ENCODE measurements around the gene OCA2. TPM values are rescaled to one million over a fixed set of nuclear protein-coding genes. Genes with fewer than 3 reads are reported as not detected.

OCA2 gene
- total and polyA plus RNA-seq, 2 of the 13 experiments (the other 11 are each of a cell fraction or from before 2014, with no cell fraction given), result 0.02 to 0.05 TPM

GRCh38 chr15:27939246-27939645 lies 159.9 kb downstream of the OCA2 start:
- 2% methylated on average over 2 of the region's 2 CpGs for WGBS (ENCODE audit: low lambda C conversion rate)

GRCh38 chr15:27937851-27938250 lies 161.3 kb downstream of the OCA2 start:
- ChIA-PET CTCF (ENCODE audit: low intra/inter-chr PET ratio, low total read pairs) (no interaction called here), POLR2A (no interaction called here)
- 0 out of 2 replicates have a peak, but pooled peaks have one; percentile 19 for TF ChIP-seq CREB1 (IDR thresholded peaks at IDR 0.05)
- no peak for TF ChIP-seq CREB1 (CRISPR knock-in tag; IDR thresholded peaks at IDR 0.05)
- TF ChIP-seq NFYB (CRISPR knock-in tag; IDR thresholded peaks at IDR 0.05), result no peak
- ATAC-seq (no peak), DNase-seq (ENCODE audit: low spot score) (no peak), FAIRE-seq (no peak)
- Histone ChIP-seq H3K4me3 (replicated peaks in 1 of 3; ENCODE audit: insufficient read depth in 1 of 3, low read depth in 2 of 3, low read length in 3 of 3) (no peak overlapping the region), H3K4me2 (ENCODE audit: low read depth, low read length) (no peak overlapping the region), H4K20me1 (ENCODE audit: insufficient read depth, low read length) (no peaks in the 10 kb centered on the region), H2AFZ (ENCODE audit: low read length) (no peak overlapping the region), H3K9ac (ENCODE audit: insufficient read depth, low read depth, low read length) (no peak overlapping the region), H3K9me3 (ENCODE audit: low read length) (no peaks in the 10 kb centered on the region), H3K4me1 (ENCODE audit: insufficient read depth, low read length) (no peaks in the 10 kb centered on the region), H3K36me3 (replicated peaks in 1 of 2; ENCODE audit: control insufficient read depth in 1 of 2, insufficient read depth in 2 of 2, low read length in 2 of 2) (no peaks in the 10 kb centered on the region), H3K79me2 (ENCODE audit: insufficient read depth, low read length) (no peaks in the 10 kb centered on the region), H3K27ac (ENCODE audit: extremely low read length, insufficient read depth, low read length) (no peak overlapping the region), H3K27me3 (ENCODE audit: control insufficient read depth in 1 of 2, insufficient read depth in 2 of 2, low read length in 2 of 2) (no peaks in the 10 kb centered on the region; a peak in 1 of 5 replicates)
- WGBS (ENCODE audit: low lambda C conversion rate), result 0% methylated on average over 1 of the region's 1 CpG
- no TSS peak for BruUV-seq (replicated peaks)
- intact Hi-C loops (cut with micrococcal nuclease; ENCODE audit: unreplicated experiment) (no loop called here), in situ Hi-C loops (cut with HindIII; ENCODE audit: extremely low pct_ligation_motif_present, low pct_unique_long_range_greater_than_20kb) (no loop called here)

More at GRCh38 chr15:27939246-27939645, 159.9 kb downstream of the OCA2 start:
- no peak overlapping the region for H3K9ac ChIP-seq (ENCODE audit: insufficient read depth, low read depth, low read length)
- H4K20me1 ChIP-seq (ENCODE audit: insufficient read depth, low read length), result no peaks in the 10 kb centered on the region
- no peaks in the 10 kb centered on the region for H3K79me2 ChIP-seq (ENCODE audit: insufficient read depth, low read length)
- TF ChIP-seq MTERF4 (CRISPR knock-in tag; IDR thresholded peaks at IDR 0.05) (no peak), ZNF292 (CRISPR knock-in tag; IDR thresholded peaks at IDR 0.05; ENCODE audit: borderline replicate concordance, low read depth) (no peak), STAT5B (CRISPR knock-in tag; IDR thresholded peaks at IDR 0.05) (no peak), MXD1 (CRISPR knock-in tag; IDR thresholded peaks at IDR 0.05) (no peak), ETV5 (CRISPR knock-in tag; IDR thresholded peaks at IDR 0.05; ENCODE audit: borderline replicate concordance) (no peak), JDP2 (CRISPR knock-in tag; IDR thresholded peaks at IDR 0.05; ENCODE audit: borderline replicate concordance) (no peak), ATF7 (IDR thresholded peaks at IDR 0.05) (peak; percentile 62), ATF7 (CRISPR knock-in tag; IDR thresholded peaks at IDR 0.05) (no peak)
- no peaks in the 10 kb centered on the region; a peak in 1 of 5 replicates for H3K27me3 ChIP-seq (ENCODE audit: control insufficient read depth in 1 of 2, insufficient read depth in 2 of 2, low read length in 2 of 2)
- in situ Hi-C loops (cut with HindIII; ENCODE audit: extremely low pct_ligation_motif_present, low pct_unique_long_range_greater_than_20kb), result no loop called here
- DNase-seq (ENCODE audit: low spot score), result no peak
- CTCF ChIA-PET (ENCODE audit: low intra/inter-chr PET ratio, low total read pairs), result no interaction called here
- no peak for ATAC-seq
- POLR2A ChIA-PET, result no interaction called here
- H2AFZ ChIP-seq (ENCODE audit: low read length), result no peak overlapping the region
- FAIRE-seq, result no peak
- BruUV-seq (replicated peaks), result no TSS peak
- H3K4me1 ChIP-seq (ENCODE audit: insufficient read depth, low read length), result no peaks in the 10 kb centered on the region
- no peak overlapping the region for H3K27ac ChIP-seq (ENCODE audit: extremely low read length, insufficient read depth, low read length)
- intact Hi-C loops (cut with micrococcal nuclease; ENCODE audit: unreplicated experiment), result no loop called here
- no peaks in the 10 kb centered on the region for H3K36me3 ChIP-seq (replicated peaks in 1 of 2; ENCODE audit: control insufficient read depth in 1 of 2, insufficient read depth in 2 of 2, low read length in 2 of 2)
- no peak overlapping the region for H3K4me3 ChIP-seq (replicated peaks in 1 of 3; ENCODE audit: insufficient read depth in 1 of 3, low read depth in 2 of 3, low read length in 3 of 3)
- H3K9me3 ChIP-seq (ENCODE audit: low read length), result no peaks in the 10 kb centered on the region
- H3K4me2 ChIP-seq (ENCODE audit: low read depth, low read length), result no peak overlapping the region

All from HepG2 (cell line).